Measurements from ENCODE around the gene QSOX2. TPM values are rescaled to one million over a fixed set of nuclear protein-coding genes. Genes with fewer than 3 reads are reported as not detected.

The QSOX2 gene
- total RNA-seq, 1 experiment from 2014 or later = 13.7 TPM

- in situ Hi-C loops (cut with HindIII; ENCODE audit: low sequenced_read_pairs) = no loop called here
Measured at GRCh38 chr9:136185596-136186366, 59.8 kb downstream of the QSOX2 start.

GRCh38 chr9:136185066-136185465, 60.5 kb downstream of the QSOX2 start:
- in situ Hi-C loops (cut with HindIII; ENCODE audit: low sequenced_read_pairs) = no loop called here
- DNase-seq (ENCODE audit: low spot score) = no peak

More at GRCh38 chr9:136185596-136186366, 59.8 kb downstream of the QSOX2 start:
- no peak for DNase-seq (ENCODE audit: low spot score)

- in situ Hi-C loops (cut with HindIII; ENCODE audit: low sequenced_read_pairs) = no loop called here
- no peak for DNase-seq (ENCODE audit: low spot score)
Measured at GRCh38 chr9:136182850-136183422, 62.7 kb downstream of the QSOX2 start.

GRCh38 chr9:136182420-136182787, 63.2 kb downstream of the QSOX2 start:
- DNase-seq (ENCODE audit: low spot score) = no peak
- in situ Hi-C loops (cut with HindIII; ENCODE audit: low sequenced_read_pairs) = no loop called here

- no peak for DNase-seq (ENCODE audit: low spot score)
- in situ Hi-C loops (cut with HindIII; ENCODE audit: low sequenced_read_pairs) = no loop called here
Measured at GRCh38 chr9:136181784-136182419, 63.7 kb downstream of the QSOX2 start.

GRCh38 chr9:136180586-136180985, 65.0 kb downstream of the QSOX2 start:
- in situ Hi-C loops (cut with HindIII; ENCODE audit: low sequenced_read_pairs) = no loop called here
- DNase-seq (ENCODE audit: low spot score) = no peak

- in situ Hi-C loops (cut with HindIII; ENCODE audit: low sequenced_read_pairs) = no loop called here
- DNase-seq (ENCODE audit: low spot score) = no peak
Measured at GRCh38 chr9:136179761-136180160, 65.9 kb downstream of the QSOX2 start.

- DNase-seq (ENCODE audit: low spot score) = no peak
- in situ Hi-C loops (cut with HindIII; ENCODE audit: low sequenced_read_pairs) = no loop called here
Measured at GRCh38 chr9:136179101-136179616, 66.5 kb downstream of the QSOX2 start.

- in situ Hi-C loops (cut with HindIII; ENCODE audit: low sequenced_read_pairs) = no loop called here
- DNase-seq (ENCODE audit: low spot score) = no peak
Measured at GRCh38 chr9:136178773-136179075, 66.9 kb downstream of the QSOX2 start.

GRCh38 chr9:136178061-136178772, 67.4 kb downstream of the QSOX2 start:
- in situ Hi-C loops (cut with HindIII; ENCODE audit: low sequenced_read_pairs) = no loop called here
- DNase-seq (ENCODE audit: low spot score) = no peak

- no peak for DNase-seq (ENCODE audit: low spot score)
- in situ Hi-C loops (cut with HindIII; ENCODE audit: low sequenced_read_pairs) = no loop called here
Measured at GRCh38 chr9:136177224-136177623, 68.4 kb downstream of the QSOX2 start.

- DNase-seq (ENCODE audit: low spot score) = no peak
- in situ Hi-C loops (cut with HindIII; ENCODE audit: low sequenced_read_pairs) = no loop called here
Measured at GRCh38 chr9:136175616-136176197, 69.9 kb downstream of the QSOX2 start.

GRCh38 chr9:136174779-136175615, 70.6 kb downstream of the QSOX2 start:
- DNase-seq (ENCODE audit: low spot score) = no peak
- in situ Hi-C loops (cut with HindIII; ENCODE audit: low sequenced_read_pairs) = no loop called here

- no peak for DNase-seq (ENCODE audit: low spot score)
- in situ Hi-C loops (cut with HindIII; ENCODE audit: low sequenced_read_pairs) = no loop called here
Measured at GRCh38 chr9:136173648-136174290, 71.8 kb downstream of the QSOX2 start.

GRCh38 chr9:136172412-136173079, 73.1 kb downstream of the QSOX2 start:
- no peak for DNase-seq (ENCODE audit: low spot score)
- in situ Hi-C loops (cut with HindIII; ENCODE audit: low sequenced_read_pairs) = no loop called here

- no peak for DNase-seq (ENCODE audit: low spot score)
- in situ Hi-C loops (cut with HindIII; ENCODE audit: low sequenced_read_pairs) = no loop called here
Measured at GRCh38 chr9:136171801-136172411, 73.7 kb downstream of the QSOX2 start.

GRCh38 chr9:136171009-136171800, 74.4 kb downstream of the QSOX2 start:
- in situ Hi-C loops (cut with HindIII; ENCODE audit: low sequenced_read_pairs) = no loop called here
- no peak for DNase-seq (ENCODE audit: low spot score)

All from G401 (cell line).